Measurements from ENCODE around the gene SPSB4.

SPSB4 gene

DNA sequence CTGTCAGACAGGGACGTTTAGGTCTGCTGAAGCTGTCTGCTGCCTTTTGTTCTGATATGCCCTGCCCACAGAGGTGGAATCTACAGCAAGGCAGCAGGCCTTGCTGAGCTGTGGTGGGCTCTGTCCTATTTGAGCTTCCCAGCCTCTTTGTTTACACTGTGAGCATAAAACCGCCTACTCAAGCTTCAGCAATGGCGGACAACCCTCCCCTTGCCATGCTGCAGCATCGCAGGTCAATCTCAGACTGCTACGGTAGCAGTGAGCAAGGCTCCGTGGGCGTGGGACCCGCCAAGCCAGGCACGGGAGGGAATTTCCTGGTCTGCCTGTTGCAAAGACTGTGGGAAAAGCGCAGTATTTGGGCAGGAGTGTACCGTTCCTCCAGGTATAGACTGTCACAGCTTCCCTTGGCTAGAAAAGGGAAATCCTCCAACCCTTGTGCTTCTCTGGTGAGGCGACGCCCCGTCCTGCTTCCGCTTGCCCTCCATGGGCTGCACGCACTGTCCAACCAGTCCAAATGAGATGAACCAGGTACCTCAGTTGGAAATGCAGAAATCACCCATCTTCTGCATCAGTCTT is 71.4 kb downstream of the SPSB4 start:
- DNase-seq, result no peak

DNA sequence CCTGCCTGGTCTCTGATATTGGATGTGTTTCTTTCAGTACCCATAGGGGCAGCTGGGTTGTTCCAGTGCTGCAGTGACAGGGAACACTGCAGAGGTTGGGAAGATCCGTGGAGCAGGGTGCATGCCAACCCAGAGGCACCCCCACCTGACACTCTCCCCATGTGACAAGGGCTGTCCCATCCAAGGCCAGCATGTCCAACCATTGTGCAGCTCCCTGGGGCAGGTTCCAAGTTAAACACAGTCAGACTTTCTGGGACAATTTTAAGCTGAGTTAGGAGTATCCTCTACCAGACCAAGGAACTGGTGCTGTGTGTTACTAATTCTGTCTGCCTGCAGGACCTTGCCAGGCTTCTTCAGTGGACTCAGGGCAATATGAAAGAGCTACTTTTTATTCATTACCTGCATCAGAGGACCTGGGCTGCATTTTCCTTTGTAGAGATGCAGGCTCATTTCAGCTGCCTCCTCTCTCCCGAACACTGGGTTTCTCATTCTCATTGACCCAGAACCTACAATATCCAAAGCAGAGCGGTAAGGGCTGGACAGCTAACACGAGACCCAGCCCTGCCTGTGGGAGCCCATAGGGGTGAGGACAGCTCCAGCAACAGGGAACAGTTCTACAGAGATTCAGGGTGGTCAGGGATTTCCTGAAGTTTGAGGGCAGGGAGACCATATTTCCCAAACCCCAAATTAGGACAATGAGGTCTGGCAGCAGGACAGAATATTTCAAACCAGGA is 72.7 kb downstream of the SPSB4 start:
- DNase-seq, result no peak

DNA sequence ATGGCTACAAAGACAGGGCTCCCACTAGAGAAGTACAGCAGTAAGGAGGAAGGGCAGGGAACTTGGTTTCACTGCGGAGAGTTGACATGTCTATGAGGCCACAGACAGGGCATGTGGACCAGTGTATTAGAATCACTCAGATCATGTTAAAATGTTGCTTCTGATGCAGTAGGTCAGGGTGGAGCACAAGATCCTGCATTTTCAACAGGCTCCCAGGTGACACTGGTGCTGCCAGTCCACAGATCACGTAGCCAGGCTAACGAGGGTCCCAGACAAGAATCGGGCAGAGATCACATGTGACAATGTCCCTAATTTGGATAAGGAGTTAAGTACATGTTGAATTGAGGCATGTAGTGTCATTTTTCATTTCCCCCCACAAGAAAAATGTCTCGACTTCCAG is 73.6 kb downstream of the SPSB4 start:
- no peak for DNase-seq

DNA sequence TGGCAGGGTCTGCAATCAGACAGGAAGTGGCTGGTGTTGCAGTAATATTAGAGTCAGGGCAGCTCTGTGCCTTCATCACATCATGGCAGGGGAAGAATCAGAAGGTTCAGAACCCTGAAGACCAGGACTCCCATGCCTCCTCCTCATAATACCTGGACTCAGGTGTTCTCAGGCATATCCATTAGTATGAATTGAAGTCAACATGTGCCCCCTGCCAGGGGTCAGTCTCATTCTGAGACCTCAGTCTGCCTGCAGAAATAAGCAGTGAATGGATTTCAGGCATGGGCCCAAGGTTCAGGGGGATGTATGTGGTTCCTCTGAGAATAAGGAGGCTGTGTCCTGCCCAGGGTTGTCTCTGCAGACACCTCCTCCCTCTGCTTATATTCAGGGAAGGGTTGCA is 74.2 kb downstream of the SPSB4 start:
- no peak for DNase-seq

DNA sequence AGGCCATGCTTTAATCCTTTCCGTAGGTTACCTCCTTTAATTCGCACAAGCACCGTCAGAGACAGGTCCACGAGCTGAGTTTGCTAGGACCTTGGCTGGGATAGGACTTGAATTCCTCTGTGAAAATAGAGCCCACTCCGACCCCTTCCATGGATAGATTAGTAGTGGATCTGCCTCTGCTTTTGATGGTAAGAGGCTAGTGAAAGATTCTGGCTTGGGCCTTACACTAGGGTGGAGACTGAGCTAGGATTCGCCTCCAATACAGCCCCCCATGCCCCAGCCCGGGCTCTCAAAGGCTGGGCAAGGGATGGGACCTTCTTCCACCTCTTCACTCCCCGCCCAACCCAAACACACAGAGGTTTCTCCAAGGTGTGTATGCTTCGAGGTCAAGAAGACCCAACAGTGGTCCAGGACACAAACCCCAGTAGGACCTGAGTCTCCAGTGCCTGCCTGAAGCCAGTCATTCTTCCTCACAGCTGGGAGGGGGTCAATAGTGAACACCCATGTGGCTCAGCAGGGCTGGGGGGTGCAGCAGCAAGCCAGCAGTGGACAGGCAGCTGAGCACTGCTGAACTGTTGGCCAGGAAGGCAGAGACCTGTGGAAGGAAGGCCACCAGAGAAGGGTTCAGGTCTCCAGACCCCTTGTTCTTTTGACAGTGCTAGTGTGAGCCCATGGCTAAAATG is 75.7 kb downstream of the SPSB4 start:
- no peak for DNase-seq

DNA sequence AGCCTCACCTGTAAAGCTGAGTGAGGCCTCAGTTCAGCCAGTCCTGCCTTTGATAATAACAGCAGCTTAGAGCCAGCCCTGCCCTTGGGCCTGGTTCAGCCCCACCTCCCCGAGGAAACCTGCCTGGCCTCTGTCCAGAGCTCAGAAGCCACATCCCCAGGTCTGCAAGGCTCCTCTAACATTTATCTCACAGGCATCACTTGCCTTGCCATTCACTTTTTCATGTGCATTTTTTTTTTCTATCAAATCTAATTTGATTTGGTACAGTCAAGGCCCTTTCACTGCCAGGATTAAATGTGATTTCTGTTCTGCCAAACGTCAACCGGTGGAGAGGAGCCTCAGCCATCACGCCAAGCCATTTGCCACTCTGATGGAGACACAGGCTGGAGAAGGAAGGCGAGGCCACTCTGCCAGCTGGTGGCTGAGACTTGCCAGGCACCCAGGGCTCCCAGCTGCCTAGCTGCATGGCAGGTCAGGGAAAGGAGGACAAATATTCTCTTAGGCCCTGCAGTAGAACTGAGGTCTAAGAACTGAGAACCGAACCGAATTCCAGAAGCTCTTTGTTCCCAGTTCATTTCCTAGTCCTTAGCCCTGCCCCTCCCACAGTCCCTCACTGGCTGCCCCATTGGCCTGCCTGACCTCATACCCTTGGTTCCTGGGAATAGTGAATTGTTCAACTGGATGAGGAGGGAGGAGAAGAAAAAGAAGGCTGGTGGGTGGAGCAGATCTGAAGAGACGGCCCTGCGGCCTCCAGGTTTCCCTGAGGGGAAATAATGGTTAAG is 76.4 kb downstream of the SPSB4 start:
- no peak for DNase-seq

DNA sequence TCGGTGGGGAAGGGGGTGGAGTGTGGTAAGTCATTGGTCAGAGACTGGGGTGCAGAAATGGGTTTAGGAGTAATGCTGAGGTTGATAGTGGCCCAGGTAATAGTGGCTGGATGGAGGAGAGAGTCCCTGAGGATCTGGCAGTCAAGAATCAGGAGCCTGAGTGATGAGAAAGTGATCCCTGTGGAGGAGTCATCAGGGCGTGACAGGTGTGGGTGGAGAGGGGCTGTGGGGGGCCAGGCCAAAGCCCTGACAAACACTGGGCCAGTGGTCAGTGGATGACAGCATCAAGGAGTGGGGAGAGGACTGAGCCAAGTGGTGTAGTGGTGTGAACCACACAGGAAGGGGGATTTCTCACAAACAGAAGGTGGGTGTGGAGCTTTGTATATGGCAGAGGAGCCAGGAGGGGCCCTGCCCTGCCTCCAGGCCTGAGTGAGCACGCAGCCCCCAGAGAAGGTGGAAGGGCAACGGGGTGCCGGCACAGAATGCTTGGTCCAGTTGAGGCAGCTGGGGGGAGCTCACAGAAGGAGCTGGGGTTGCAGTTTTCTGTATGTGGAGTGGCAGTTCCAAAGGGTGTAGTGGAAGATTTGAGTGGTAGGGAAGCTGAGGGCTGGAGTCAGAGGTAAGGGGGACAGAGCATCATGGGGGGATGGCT is 77.1 kb downstream of the SPSB4 start:
- DNase-seq, result no peak

DNA sequence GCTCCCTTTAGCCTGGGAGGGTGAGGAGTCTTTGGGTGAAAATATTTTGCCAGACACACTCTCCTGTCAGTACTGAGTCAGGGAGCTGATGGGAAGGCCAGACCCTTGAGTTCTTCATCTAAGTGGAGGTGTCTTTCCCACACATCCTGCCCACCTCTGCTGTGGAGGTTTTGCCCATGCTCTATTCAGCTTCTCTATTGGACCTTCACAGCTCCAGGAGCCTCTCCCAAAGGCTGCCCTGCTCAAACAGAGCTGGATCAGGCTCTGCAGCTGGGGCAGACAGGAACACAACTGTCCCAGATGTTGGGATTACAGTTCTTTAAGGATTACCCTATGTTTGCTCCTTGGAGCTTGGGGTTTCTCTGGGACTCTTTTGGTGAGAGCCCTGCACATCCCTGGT is 77.9 kb downstream of the SPSB4 start:
- DNase-seq, result no peak

DNA sequence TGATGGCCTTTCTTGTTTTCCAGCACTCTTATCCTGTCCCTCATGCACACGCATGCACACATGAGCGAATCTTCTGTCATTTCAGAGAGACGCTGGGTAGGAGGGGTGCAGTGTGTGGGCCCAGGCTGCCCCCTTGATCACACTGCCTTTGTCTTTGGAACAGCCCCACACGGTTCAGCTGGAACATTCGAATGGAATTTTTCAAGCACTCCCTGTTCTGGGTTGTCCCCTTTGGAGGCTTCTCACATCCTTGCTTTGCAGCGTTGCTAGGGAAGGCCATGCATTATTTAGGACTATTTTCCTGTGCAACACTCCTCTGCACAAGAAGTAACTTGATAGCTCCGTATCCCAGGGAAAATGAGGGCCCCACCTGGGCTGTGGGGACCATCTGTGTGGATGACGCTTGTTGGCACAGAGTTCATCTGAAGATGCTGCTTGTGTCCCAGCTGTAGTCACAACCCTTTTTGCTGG is 78.4 kb downstream of the SPSB4 start:
- no peak for DNase-seq

DNA sequence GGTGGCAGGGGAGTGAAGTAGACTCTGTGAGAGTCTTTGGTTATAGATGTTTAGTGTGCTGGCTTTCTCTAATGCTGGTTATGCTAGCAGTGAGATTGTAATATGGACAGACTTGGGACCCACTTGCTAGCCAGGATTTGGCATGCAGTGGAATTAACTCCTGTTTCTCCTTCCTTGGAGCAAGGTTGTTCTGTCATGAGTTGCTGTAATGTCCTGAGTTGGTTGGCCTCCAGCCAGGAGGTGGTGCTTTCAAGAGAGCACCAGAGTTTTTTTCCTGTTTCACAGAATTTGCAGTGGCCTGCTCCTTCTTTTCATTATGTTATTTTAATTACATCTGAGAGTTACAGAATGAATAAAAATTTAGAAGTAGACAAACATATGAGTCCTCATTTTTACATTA is 92.4 kb downstream of the SPSB4 start:
- no peak for DNase-seq

DNA sequence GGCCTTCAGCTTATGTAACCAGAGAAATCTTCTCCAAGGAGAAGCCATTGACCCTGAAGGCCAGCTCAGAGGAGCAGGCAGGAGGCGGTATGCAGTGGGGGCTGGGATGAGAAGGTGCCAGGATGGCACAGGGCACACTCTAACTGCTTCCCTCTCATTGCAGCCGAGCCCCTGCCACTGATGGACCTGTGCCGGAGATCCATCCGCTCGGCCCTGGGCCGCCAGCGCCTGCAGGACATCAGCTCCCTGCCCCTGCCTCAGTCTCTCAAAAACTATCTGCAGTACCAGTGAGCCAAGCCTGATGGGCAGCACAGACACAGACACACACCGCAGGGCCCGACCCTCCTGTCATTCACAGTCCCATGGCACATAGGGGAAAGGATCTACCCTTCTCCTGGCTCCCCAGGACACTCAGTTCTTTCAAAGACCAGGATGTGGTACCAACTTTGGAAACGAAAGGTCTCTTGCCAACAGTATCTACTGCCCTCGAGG is 95.9 kb downstream of the SPSB4 start:
- no peak for DNase-seq

DNA sequence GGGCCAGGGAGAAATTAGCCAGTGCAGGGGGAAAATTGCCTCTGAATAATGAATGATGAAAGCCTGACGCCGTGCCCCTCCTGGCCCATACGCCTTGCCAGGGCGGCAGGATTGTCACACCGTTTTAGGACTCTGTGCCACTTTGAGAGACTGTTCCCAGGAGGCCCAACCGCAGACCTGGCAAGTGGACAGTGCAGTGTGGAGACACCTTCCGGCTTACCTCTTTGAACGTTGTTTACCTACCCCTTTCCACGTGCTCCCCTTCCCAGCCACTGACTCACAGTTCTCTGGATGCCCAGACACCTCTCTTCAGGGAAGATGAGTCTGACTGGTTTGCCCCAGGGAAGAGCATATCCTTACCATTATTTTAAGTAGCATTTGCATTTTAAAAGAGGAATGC is 96.5 kb downstream of the SPSB4 start:
- no peak for DNase-seq

DNA sequence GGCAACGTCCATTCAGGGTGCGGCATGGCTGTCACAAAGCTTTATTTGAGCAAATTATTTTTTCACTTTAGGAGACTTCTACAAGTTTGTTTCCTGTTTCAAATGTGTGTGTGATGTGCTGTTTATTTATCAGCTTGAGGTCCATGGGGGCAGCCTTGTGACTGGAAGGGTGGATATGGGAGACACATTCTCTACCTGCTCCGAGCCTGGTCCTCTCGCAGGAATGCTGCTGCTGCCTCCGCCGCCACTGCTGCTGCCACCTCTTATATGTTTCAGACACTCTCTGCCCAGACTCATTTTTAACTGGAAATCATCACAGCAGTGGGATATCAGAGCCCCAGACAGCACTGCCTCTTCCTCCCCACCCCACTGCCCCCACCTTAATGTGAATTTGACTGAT is 97.0 kb downstream of the SPSB4 start:
- no peak for DNase-seq

DNA sequence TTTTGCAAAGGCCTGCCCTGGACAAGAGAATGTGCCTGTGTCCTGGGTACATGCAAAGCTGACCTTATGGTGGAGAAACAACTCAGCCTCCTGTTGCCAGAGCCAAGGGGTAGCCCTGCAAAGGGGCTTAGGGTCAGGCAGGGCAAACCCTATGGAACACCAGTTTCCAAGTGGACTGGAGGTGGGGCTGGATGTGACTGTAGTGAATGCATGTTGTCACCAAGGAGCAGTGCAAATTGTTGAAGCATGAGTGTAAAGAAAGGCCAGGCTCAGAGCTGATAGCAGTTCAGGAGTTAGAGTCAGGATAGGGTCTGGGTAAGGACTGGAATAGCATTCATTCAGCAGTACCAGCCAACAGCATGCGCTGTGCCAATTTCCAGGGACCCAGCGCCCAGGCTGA is 97.6 kb downstream of the SPSB4 start:
- no peak for DNase-seq

DNA sequence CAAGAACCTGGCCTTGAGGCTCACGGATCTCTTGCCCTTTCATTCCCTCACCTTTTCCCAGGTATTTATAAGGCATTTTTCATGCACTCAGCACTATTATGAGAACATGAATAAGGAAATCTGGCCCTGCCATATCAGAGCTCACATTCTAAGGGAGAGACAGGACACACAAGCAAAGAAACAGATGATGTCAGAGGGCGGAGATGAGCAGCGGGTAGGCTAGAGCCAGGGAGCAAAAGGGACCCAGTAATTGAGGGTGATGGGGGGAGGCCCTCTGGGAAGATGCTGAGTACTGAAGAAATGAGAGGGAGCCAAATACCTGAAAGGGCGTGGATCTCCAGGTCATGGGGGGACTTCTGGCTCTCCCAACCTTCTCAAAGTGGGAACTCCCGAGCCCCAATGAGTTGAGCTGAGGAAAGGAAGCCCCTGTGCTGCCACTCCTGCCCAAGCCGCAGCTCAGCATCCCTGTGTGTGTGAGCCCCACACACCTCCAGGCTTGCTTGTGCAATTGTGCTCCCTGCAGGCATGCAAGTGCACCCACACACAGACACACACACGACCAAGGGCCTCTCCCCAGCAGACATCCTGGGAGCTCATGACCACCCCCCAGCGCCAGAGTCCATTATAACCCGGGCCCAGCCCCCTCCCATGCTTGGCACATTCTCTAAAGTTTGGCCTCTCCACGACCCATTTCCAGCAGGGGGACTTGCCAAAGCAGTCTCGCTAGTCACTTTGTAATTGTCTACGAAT is 99.1 kb downstream of the SPSB4 start:
- no peak for DNase-seq

DNA sequence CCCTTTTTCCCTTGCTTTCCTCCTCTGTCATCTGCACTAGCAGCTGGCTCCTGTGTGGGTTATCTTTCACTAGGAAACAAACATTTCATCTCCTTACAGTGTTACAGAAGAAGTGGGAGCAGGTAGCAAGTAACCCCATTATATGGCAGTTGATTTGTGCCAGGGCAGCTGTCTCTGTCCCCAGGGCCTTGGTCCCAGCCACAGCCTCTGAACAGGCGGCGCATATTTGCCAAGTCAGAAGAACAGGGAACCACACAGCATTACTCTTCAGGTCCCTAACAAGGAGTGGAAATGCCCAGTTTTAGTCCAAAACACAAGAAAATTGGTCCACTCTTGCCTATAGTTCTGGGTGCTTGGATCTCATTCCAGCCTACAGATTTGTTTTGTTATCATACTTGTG is 99.8 kb downstream of the SPSB4 start:
- DNase-seq, result no peak

DNA sequence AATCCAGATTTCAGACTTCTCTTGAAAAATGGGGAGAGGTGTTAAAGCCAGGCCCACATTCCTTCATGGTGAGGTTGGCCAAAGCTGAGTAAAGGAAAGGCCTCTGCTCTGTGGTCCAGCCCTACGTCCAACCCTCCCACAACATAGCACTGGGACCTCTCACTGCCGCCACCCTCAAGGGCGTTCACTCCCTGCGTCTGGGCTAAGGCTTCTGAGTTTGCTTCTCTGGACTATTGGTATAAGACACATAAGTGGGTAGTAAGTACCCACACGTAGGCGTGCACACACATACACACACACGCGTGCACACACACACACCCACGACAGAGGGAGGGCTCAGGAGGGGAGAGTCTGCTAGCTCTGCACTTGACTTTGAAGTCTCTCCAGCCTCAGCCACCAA is 100.3 kb downstream of the SPSB4 start:
- no peak for DNase-seq

DNA sequence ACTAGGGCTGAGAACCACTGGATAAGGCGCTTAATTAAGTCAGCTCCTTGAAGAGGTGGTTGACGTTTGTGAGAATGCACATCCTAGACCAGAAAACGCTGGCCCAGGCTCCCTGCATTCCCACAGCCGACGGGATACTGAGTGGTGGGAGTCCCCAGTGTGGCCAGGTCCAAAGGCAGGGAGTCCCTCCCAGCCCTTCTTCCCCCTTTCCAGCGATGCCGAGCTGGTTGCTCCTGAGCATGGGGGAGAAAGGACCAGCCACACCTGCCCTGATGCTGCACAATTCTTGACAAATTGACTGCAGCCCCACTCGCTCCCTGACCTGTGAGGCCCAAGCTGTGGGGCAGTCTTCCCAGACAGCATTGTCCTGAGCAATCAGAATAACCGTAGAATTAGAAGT is 101.0 kb downstream of the SPSB4 start:
- no peak for DNase-seq

DNA sequence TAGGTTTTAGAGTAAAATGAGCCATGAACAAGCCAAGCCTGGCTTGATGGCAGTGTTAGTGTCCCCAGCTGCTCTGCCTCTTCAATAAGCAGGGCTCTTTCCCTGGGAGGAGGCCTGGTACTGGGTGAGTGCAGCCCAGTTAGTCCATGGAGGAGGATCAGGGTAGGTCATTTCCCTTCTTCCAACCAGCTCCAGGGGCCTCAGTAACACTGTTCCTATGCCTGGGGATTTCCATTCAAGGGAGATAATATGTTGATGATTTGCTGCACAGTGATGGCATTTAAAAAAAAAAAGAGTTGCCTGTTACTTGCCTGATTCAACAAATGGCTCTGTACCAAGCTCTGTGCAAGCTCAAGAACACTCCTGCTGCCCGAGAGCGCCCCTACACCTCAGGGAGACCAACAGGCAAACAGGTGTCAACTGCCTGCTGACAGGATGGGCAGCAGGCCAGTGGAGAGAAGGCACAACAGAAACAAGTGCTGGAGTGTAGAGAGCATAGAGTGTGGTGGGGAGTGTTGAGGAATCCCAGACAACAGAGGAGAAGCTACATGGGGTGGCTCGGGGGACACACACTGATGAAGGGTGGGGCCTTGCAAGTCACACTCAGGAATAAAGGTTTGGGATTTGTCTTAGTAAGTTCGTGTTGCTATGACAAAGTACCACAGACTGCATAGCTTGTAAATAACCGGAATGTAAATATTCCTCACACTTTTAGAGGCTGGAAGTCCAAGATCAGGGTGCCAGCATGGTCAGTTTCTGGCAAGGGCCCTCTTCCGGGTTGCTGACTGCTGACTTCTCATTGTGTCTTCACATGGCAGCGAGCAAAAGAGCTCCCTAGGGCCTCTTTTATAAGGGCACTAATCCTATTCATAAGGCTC is 101.9 kb downstream of the SPSB4 start:
- DNase-seq, result no peak

DNA sequence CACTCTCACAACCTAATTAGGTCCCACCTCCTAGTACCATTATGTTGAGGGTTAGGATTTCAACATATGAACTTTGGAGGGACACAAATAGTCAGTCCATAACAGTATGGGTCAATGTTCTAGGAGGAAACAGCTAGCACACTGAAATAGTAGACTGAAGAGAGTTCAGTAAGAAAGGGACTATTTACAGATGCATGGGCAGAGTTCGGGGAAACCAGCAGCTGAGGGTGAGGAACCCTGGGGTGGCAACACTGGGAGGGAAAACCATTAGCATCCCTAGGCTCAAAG is 102.5 kb downstream of the SPSB4 start:
- DNase-seq, result no peak

DNA sequence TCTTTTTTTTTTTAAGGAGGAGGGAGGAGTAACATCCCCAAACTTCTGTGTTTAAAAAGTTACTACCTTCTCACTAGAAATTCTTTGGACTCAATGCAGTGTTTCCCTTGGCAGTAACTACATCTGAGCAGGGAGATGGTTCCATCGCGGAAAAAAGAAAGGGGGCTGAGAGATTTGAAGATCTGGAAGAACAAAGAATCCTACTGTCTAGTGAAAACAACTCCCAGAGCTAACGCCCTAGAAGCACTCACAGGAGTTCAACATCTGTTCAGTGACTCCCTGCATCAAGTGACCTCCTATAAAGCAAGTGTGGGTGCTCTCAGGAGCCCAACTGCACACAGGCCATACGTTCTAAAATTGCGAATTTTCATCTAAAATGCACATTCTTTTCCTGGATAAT is 113.7 kb downstream of the SPSB4 start:
- DNase-seq, result no peak

Measured in CD4-positive, alpha-beta T cell treated with Interleukin-17A for 1 hour (primary cell).